HG03139 (cell line): ENCODE measurements around the gene MRPS22.
"Not testable (repeated sequence)": the region's sequence is repeated elsewhere in the genome, so short reads cannot be mapped to it uniquely, and the experiment has no call there.

Experiments used
- ATAC-seq: cut with Tn5 transposase; IDR thresholded peaks from one replicate; pipeline ENCODE4 v1.9.1; 2021; ENCODE audit not compliant: unreplicated experiment

MRPS22 gene

GRCh38 chr3:139334675-139335074 is 9.1 kb upstream of the MRPS22 start:
- ATAC-seq, result not testable (repeated sequence)

DNA sequence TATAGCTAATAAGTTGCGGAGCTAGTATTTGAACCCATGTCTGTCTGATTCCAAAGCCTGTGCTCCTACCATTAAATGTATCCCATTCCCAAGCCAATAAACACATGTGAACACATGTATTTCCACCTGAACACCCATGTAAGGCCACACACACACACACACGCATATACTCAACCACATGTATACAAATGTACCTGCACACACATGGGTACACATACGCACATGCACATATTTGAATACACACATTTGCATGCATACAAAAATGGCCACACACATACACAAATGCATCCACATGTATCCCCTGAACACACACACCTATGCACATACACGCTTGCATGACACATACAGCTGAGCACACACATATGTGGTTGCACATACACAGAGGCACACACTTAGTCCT is 5.4 kb upstream of the MRPS22 start:
- ATAC-seq, result no peak

DNA sequence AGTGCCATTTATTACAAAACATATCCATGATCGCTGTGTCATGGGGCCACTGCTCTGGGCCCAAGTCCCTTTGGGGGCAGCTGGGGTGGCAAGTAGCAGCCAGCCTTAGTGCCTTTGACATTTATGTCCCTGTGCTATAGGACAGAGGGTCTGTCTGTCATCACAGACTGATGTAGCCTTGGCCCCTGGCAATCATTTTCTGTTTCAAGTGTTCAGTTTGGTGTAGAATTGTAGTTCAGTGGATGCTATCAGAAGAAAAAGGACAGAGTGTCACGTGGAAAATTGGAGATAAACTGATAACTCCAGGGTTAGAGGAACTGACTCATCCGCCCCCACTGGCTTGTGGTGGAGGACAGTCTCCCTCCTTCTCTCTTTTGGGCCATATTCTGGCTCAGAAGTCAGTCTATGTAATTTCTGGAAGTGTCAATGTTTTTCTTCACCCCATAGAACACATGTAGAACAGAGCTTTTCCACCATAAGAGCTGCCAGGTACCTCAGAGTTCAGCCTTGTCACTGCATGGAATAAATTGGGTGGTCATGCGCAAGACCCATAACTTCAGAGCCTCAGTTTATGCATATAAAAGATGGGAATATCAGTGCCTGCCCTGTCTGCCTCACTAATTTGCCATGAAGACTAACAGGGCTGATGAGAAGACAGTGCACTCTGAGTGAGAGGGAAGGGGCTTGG is 4.5 kb upstream of the MRPS22 start:
- no peak for ATAC-seq

DNA sequence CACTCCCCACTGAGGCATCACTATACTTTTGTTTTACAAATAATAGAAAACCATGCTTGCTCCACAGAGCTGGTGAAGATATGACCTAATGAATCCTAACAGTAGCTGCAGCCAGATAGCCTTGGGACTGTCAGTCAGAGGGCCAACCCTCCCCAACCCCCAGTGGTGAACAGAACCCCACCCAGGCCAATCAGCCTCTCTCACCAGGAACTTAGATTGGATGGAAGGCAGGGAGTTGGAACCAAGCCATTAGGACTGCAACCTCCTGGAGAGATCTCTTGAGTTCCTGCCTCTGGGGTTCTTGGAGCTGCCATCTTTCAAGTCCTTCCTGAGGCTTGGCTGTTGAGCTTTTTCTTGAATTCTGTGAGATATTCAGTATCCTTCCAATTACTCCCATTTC is 3.0 kb upstream of the MRPS22 start:
- ATAC-seq, result no peak

GRCh38 chr3:139342054-139342453 is 1.8 kb upstream of the MRPS22 start:
- ATAC-seq, result no peak

- no peak for ATAC-seq
These were observed 3.0 kb downstream of the MRPS22 start for GRCh38 chr3:139346771-139347170.

- ATAC-seq, result no peak
These were observed 10.2 kb downstream of the MRPS22 start for GRCh38 chr3:139353920-139354556.

DNA sequence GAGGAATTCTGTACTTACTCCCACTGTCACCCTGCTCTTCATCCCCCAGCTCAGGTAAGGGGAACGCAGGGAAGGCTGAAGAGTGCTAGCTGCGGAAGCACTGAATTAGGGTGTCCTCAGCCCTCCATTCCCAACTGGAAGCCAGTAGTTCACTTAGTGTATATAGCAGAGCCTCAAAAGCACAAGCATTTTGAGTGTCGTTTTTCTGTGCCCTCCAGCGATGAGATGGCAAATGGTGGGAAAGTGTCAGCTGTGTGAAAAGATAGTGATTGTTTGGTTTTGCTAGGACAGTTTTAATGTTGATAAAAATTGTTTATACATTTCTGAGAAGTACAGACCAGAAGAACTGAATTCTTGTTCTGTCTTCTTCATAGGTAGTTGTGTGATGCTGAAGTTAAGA is 10.8 kb downstream of the MRPS22 start:
- ATAC-seq, result no peak

- no peak for ATAC-seq
These were observed 11.7 kb downstream of the MRPS22 start for GRCh38 chr3:139355476-139355875.

- no peak for ATAC-seq
These were observed 12.1 kb downstream of the MRPS22 start for GRCh38 chr3:139355891-139356290.

DNA sequence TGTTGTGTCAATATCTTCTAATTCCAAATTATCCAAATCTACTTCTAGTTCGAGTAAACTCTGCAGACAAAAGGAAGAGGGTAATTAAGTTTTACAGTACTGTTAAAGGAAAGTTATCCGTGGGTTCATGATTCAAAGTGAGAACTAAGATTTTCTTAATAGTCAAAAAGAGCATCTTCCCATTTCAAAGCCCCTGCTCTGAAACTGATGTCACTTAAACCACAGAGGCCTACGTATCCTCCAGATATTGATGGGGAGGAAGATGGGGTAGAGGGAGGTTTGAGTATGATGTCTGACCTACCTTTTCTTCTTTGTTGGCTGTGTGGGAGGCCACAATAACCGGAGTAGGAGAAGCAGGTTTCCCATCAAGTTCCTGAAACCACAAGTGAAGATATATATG is 14.1 kb downstream of the MRPS22 start:
- no peak for ATAC-seq

- ATAC-seq, result no peak
These were observed 15.2 kb downstream of the MRPS22 start for GRCh38 chr3:139358841-139359562.

DNA sequence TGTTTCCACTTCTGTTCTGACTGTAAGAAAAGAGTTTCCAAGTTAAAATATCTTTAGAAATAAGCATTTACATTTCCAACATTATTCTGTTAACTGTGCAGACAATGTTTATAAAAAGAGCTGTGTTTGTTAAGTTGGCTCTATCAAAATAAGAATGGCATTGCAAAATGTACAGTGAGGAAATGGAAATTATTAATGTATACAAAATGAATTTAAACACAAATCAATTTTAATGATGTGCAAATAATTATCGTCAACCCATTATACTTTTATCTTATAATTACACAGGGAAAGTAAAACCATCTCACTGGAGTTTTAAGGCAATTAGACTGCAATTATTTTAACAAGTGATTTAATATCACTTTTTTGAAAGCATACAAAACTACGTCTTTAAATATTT is 17.5 kb downstream of the MRPS22 start:
- no peak for ATAC-seq

DNA sequence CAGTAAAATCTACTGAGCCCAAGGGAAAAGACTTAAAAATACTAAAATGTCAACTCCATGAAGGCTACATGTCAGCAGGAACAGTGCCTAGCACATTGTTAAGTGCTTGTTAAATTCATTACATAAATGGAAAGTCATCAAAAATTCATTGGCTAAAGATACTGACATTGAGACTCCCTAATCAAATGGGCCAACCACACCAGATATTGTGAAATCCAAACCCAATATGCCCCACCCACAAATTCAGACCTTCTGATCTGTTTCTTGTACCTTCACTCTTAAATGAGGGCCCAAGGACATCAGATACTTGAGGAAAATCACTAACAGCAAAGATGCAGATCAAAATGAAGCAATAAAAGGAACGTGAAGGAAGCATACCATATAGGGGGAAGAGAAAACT is 20.7 kb downstream of the MRPS22 start:
- no peak for ATAC-seq

DNA sequence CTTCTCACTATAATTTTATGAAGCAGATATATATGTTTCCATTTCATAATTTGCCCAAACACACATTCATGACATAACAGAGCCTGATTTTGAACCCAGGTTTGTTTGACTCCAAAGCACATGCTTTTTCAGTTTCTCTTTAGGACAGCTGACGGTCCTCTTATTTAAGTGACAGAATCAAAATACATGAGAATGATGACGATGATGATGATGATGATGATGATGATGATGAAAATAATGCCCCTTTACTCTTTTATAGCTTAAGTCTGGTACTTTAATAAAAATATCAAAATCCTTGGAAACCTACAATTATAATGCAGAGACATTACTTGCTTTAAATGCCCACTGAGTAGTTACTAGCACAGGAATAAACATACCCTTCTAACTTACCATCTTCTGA is 30.3 kb downstream of the MRPS22 start:
- ATAC-seq, result no peak

- no peak for ATAC-seq
These were observed 33.6 kb downstream of the MRPS22 start for GRCh38 chr3:139377378-139377777.

DNA sequence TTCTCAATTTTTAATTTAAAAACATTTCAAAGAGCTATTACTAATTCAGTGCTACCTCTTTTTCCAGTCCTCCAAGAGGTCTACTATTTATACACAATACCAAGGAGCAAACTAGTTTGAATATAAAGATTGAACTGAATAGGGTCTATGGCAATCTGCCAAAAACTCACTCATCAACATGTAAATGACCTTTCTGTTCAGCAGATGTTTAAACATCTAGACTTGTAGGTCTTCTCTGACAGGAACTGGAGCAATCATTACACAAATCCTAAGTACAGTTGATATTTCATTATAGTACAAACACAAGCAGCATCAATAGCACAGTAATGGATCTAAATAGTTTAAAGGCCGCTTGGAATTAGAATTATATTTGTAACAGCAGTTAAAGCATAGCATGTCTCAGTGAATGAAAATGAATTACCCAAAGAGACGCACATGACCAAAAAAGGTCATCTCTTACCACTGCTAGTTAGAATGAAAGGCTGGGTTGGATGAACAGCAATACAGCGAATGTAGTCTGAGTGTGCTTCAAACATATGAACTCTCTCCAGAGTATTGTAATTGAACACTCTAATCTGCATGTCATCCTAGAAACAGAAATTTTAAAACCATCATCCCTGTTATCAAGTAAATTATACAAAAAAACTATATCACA is 34.9 kb downstream of the MRPS22 start:
- no peak for ATAC-seq

DNA sequence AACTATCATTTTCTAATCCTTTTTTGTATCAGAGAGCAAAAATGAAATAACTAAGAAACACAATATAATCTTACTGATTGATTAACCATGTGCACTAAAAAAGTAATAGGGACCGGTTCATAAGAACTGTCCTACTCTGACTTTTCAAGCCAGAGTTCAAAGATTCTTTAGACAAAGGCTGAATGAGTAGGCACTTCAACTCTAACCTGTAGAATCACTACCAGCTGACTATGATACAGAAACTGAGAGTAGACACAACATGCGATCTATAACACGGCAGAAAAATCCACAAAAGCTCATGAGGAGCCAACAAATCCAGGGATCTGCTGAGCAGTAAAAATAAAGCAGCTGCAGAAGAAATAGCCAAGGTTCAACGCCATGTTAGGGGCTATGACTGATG is 36.8 kb downstream of the MRPS22 start:
- ATAC-seq, result no peak

DNA sequence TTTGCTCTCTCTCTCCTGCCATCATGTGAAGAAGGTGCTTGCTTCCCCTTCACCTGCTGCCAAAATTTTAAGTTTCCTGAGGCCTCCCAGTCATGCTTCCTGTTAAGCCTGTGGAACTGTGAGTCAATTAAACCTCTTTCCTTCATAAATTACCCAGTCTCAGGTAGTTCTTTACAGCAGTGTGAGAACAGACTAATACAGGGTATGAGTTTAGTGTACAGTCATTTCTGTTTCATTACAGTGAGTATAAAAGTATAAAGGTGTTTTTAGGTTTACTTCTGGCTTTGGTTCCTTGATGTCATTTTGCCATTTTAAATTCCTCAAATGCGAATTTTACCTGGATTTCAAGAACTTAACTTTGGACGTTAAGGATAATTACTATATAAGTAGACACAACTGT is 38.5 kb downstream of the MRPS22 start:
- ATAC-seq, result not testable (repeated sequence)

DNA sequence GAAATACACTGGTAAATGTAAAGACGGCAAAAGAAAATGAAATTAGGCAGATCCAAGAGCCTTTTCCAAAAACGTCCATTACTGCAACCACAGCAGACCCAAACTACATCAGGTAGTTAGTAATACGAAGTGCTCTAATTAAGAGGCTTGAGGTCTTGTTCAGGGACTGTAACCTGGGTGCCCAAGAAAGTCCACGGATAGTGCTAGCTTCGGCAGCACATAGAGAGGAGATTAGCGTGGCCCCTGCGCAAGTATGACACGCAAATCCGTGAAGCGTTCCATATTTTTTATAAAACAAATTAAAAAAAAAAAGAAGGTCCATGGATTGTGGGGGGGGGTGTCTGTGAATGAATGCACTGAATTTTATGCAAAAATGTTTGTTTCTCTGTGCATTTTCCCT is 44.3 kb downstream of the MRPS22 start:
- no peak for ATAC-seq

DNA sequence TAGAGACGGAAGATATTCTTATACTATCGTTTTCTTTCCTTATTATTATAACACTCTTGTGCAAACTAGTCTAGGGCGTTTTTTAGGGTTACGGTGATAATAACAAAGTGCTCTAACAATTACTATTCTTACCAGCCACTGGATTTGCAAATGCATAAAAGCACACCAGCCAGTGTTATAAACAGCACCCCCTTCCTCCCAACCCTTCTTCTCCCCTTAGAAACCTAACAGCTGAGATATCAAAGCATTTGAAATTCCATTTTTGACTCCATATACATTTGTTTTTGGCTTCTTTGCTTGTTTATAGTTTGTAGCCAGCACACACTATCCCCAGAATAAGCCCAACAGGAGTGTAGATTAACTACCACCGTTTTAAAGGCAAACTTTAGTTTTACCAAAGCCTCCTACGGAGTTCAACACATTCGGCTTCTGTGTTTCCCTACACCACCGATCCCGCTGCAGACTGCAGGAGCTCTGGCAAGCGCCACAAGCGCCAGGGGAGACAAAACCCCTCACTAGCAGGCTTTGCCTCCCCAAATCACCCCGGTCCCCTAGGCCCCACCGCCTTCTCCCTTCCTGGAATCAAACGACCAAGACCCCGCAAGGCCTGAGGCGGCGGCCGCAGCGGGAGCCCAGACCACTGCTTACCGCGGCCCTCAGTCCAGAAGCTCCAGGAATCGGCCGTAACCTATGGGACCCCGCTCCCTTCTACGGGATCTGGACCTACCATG is 45.2 kb downstream of the MRPS22 start:
- ATAC-seq, result peak; percentile 36
